Measurements from ENCODE around the gene TMIE. TPM values are rescaled to one million over a fixed set of nuclear protein-coding genes. Genes with fewer than 3 reads are reported as not detected.
"Not testable (repeated sequence)": the region's sequence is repeated elsewhere in the genome, so short reads cannot be mapped to it uniquely, and the experiment has no call there.

Gene TMIE
- total RNA-seq, 1 donor from 2014 or later = not detected

DNA sequence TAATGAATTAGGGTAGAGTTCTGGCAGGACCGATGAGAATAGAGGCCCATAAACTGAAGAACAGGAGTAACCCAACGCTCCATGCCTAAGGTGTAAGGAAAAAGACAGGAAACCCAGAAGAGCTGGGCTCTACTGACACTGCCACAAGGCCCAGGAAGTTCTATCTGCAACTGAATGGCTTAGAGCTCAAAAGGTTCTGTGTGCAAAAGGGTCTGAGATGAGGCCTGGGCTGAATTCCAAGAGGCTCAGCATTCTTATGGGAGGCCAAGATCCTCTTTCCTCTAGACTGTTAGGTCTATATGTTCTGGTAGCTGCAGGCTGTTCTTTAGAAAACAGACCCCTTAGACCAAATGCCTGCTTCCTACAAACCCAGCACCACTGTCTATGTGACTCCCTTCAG, 47.0 kb downstream of the TMIE start:
- H3K36me3 Mint-ChIP-seq (ENCODE audit: low read depth) = no peaks in the 10 kb centered on the region
- H3K27ac Mint-ChIP-seq (ENCODE audit: unreplicated experiment) = no peak overlapping the region
- H3K4me3 Mint-ChIP-seq = no peak overlapping the region
- TF ChIP-seq, protein P1, sequence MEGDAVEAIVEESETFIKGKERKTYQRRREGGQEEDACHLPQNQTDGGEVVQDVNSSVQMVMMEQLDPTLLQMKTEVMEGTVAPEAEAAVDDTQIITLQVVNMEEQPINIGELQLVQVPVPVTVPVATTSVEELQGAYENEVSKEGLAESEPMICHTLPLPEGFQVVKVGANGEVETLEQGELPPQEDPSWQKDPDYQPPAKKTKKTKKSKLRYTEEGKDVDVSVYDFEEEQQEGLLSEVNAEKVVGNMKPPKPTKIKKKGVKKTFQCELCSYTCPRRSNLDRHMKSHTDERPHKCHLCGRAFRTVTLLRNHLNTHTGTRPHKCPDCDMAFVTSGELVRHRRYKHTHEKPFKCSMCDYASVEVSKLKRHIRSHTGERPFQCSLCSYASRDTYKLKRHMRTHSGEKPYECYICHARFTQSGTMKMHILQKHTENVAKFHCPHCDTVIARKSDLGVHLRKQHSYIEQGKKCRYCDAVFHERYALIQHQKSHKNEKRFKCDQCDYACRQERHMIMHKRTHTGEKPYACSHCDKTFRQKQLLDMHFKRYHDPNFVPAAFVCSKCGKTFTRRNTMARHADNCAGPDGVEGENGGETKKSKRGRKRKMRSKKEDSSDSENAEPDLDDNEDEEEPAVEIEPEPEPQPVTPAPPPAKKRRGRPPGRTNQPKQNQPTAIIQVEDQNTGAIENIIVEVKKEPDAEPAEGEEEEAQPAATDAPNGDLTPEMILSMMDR (conservative IDR thresholded peaks at IDR 0.05) = no peak
- H3K27me3 Mint-ChIP-seq (ENCODE audit: low read depth) = no peaks in the 10 kb centered on the region
- no peaks in the 10 kb centered on the region for H3K4me1 Mint-ChIP-seq
- H3K9me3 Mint-ChIP-seq = no peaks in the 10 kb centered on the region
- DNase-seq (ENCODE audit: low read depth, low spot score) = no peak

DNA sequence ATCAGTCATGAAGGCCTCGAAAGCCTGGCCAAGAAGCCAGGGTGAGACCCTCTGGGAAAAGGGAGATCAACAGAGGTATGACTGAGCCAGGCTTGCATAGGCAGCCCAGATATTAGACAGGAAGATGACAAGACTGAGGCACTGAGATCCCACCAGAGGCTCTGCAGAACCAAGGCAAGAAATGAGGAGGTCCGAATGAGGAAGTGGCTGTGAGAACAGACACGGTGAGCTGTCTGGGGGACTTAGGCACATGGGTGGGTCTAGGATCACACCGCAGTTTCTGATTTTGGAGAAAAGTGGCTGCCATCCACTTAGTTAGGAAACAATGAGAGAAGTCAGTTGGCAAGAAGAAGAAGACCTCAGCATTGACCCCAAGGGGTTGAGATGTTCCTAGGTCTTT, 47.9 kb downstream of the TMIE start:
- no peaks in the 10 kb centered on the region for H3K36me3 Mint-ChIP-seq (ENCODE audit: low read depth)
- H3K27me3 Mint-ChIP-seq (ENCODE audit: low read depth) = no peaks in the 10 kb centered on the region
- no peaks in the 10 kb centered on the region for H3K9me3 Mint-ChIP-seq
- no peak for DNase-seq (ENCODE audit: low read depth, low spot score)
- H3K27ac Mint-ChIP-seq (ENCODE audit: unreplicated experiment) = no peak overlapping the region
- no peak overlapping the region for H3K4me3 Mint-ChIP-seq
- TF ChIP-seq, protein P1 (conservative IDR thresholded peaks at IDR 0.05) = no peak
- no peaks in the 10 kb centered on the region for H3K4me1 Mint-ChIP-seq

DNA sequence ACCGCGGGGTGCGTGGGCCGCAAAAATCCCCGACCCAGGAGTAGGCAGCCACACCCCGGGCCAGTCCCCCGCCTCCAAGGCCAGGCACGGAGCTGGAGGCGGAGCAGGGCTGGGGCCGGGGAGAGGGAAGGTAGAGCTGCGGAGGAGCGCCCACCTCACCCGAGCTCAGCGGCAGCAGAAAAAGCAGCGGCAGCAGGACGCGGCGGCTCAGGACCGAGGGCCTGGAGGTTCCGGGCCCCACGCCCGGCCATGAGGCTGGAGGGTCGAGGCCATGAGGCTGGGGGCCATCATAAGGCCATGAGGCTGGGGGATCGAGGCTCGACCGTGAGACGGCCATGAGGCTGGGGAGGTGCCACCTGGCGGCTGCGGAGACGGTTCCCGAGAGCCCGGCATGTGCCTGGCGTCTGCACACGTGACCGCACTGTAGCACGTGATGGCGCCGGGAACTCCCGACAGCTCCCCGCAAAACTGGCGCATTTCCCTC, 49.4 kb downstream of the TMIE start:
- Mint-ChIP-seq H3K36me3 (ENCODE audit: low read depth) (no peaks in the 10 kb centered on the region), H3K27ac (ENCODE audit: unreplicated experiment) (no peak overlapping the region), H3K27me3 (ENCODE audit: low read depth) (no peaks in the 10 kb centered on the region), H3K4me1 (no peaks in the 10 kb centered on the region), H3K9me3 (no peaks in the 10 kb centered on the region), H3K4me3 (no peak overlapping the region)
- TF ChIP-seq, protein P1 (conservative IDR thresholded peaks at IDR 0.05) = no peak
- no peak for DNase-seq (ENCODE audit: low read depth, low spot score)

DNA sequence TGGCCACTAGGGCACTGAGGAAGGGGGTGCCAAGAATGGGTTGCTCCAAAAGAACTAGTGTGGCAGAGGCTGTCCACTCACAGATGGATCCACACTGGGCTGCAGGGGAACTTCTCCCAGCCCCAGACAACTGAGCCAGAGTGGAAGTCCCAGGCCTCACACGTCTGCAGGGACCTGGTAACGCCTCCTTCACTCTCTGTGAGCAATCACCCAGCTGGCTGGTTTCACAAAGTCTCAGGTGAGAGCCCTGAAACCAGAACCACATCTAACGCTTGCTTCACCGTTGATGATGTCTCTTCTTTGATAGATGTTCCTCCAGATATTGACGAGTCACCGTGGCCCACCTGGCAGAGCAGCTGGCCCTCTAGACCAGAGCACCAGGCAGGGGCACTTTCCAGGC, 51.9 kb downstream of the TMIE start:
- H3K4me1 Mint-ChIP-seq; H3K27me3 Mint-ChIP-seq (ENCODE audit: low read depth); H3K4me3 Mint-ChIP-seq; H3K27ac Mint-ChIP-seq (ENCODE audit: unreplicated experiment); DNase-seq (ENCODE audit: low read depth, low spot score); H3K36me3 Mint-ChIP-seq (ENCODE audit: low read depth); H3K9me3 Mint-ChIP-seq: not testable (repeated sequence)

DNA sequence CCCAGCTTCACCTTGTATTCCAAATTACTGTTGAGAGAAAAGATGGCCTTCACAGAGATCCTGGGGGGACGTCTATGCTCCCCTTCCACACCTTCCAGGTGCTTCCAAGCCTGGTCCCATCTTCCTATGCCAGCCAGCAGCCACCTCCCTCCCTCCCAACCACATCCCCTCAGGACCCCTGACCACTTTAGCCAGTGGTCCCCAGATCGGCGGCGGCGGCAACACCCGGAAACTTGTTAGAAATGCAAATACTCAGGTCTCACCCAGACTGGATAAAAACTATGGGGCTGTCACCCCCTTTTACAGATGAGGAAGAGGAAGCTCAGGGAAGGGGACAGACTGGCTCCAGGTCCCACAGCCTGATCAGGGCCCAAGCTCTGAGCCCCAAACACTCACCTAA, 54.5 kb downstream of the TMIE start:
- no peak for DNase-seq (ENCODE audit: low read depth, low spot score)
- H3K4me1 Mint-ChIP-seq = peaks cover 20% of the 10 kb centered on the region
- H3K27ac Mint-ChIP-seq (ENCODE audit: unreplicated experiment) = peak overlapping the region; percentile 19
- no peak overlapping the region for H3K4me3 Mint-ChIP-seq
- no peaks in the 10 kb centered on the region for H3K36me3 Mint-ChIP-seq (ENCODE audit: low read depth)
- H3K27me3 Mint-ChIP-seq (ENCODE audit: low read depth) = no peaks in the 10 kb centered on the region
- no peaks in the 10 kb centered on the region for H3K9me3 Mint-ChIP-seq
- TF ChIP-seq, protein P1 (conservative IDR thresholded peaks at IDR 0.05) = no peak

DNA sequence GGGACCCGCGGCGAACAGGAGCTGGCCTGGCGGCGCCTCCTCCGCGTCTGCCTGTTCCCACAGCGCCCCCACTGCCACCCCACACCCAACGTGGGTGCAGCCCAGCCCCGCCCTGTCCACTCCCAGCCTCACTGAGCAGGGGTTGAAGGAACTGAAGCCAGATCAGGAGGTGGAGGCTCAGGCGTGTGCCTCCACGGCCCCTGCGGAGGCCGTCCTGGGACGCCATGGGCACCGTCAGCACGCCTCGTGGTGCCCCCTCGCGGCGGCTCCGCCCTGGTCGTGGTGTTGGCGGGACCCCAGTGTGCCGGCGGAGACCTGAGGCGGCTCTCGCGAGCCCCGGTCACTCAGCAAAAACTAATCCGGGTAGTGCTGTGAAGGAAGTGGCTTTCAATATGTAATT, 55.5 kb downstream of the TMIE start:
- H3K9me3 Mint-ChIP-seq = no peaks in the 10 kb centered on the region
- no peak overlapping the region for H3K27ac Mint-ChIP-seq (ENCODE audit: unreplicated experiment)
- TF ChIP-seq, protein P1 (conservative IDR thresholded peaks at IDR 0.05) = no peak
- DNase-seq (ENCODE audit: low read depth, low spot score) = no peak
- H3K4me1 Mint-ChIP-seq = peaks cover 20% of the 10 kb centered on the region
- no peaks in the 10 kb centered on the region for H3K27me3 Mint-ChIP-seq (ENCODE audit: low read depth)
- H3K36me3 Mint-ChIP-seq (ENCODE audit: low read depth) = no peaks in the 10 kb centered on the region
- H3K4me3 Mint-ChIP-seq = no peak overlapping the region

Data from neural crest cell (in vitro differentiated cells).